Prostate gland (tissue), 2 donors: ENCODE results near the gene ASIC2.

ENCODE experiments used
- POLR2A ChIP-seq: fragments of 450-650 bp; IDR thresholded peaks from one replicate; pipeline ENCODE4 v1.6.1; 2016; ENCODE audit warnings: antibody characterized with exemption, mild to moderate bottlenecking
- POLR2AphosphoS5 ChIP-seq: sonication (generic); formaldehyde crosslinking; IDR thresholded peaks from one replicate; pipeline ENCODE4 v1.6.1; 2017; ENCODE audit warnings: antibody characterized with exemption
- TF ChIP-seq, protein P1 (sequence below), 4 experiments: fragments of 200-600 bp in 2 of 4; fragments of 450-650 bp in 2 of 4; sonication (generic) in 2 of 4; IDR thresholded peaks; 1 replicate in 3 of 4; 2 replicates in 1 of 4; pipeline ENCODE4 v1.5.1; 2016 to 2019; ENCODE audit warnings: antibody characterized with exemption in 4 of 4, mild to moderate bottlenecking in 2 of 4, moderate library complexity in 2 of 4

DNA sequence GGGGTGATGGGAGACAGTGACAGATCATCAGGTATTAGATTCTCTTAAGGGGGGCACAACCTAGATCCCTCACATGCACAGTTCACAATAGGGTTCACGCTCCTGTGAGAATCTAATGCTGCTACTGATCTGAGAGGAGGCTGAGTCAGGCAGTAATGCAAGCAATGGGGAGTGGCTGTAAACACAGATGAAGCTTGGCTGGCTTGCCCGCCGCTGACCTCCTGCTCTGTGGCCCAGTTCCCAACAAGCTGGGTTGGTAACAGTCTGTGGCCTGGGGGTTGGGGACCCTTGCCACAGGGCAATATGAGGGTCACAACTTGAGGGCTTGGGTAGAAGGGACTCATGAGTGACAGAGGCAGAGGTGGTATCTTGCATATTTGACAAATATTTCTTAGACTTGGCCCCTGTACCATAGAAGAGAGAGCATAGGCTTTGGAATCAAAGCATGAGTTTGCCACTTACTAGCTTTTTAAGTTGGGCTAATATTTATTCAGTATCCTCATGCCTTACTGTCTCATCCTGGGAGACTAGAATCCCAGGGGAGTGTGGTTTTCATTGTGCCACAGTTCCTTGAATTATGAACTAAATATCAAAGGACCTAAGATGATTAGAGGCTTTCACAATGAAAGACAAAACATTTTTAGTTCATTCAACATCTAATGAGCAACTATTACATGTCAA, 168.1 kb downstream of the ASIC2 start:
- TF ChIP-seq POLR2A (no peak), POLR2AphosphoS5 (no peak)
- TF ChIP-seq, protein P1, sequence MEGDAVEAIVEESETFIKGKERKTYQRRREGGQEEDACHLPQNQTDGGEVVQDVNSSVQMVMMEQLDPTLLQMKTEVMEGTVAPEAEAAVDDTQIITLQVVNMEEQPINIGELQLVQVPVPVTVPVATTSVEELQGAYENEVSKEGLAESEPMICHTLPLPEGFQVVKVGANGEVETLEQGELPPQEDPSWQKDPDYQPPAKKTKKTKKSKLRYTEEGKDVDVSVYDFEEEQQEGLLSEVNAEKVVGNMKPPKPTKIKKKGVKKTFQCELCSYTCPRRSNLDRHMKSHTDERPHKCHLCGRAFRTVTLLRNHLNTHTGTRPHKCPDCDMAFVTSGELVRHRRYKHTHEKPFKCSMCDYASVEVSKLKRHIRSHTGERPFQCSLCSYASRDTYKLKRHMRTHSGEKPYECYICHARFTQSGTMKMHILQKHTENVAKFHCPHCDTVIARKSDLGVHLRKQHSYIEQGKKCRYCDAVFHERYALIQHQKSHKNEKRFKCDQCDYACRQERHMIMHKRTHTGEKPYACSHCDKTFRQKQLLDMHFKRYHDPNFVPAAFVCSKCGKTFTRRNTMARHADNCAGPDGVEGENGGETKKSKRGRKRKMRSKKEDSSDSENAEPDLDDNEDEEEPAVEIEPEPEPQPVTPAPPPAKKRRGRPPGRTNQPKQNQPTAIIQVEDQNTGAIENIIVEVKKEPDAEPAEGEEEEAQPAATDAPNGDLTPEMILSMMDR (IDR thresholded peaks at IDR 0.05): no peak
